ENCODE measurements around the gene MPV17L. TPM values are rescaled to one million over a fixed set of nuclear protein-coding genes. Genes with fewer than 3 reads are reported as not detected.
"Not testable (repeated sequence)": the region's sequence is repeated elsewhere in the genome, so short reads cannot be mapped to it uniquely, and the experiment has no call there.

The MPV17L gene
- total RNA-seq, 1 experiment from 2014 or later, result 6.4 TPM

DNA sequence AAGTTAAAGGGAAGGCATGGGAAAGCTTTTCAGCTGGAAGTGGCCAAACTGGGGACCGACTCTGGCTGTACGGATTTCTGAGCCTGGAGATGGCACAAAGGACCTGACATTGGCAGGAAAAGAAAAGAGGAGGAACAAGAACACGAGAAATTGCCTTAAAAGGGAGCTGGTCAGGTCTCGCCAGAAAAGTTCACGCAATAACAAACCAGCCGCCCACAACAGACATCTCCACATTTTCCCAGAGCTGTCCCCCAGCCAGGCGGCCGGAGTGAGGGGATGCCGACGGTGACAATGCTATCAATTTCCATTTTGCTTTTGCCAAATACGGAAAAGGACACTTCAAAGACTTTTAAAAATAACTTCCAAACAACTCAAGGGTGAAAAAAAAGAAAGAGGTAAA lies 44.3 kb upstream of the MPV17L start:
- not testable (repeated sequence) for H4K20me1 ChIP-seq (ENCODE audit: control insufficient read depth, insufficient read depth, insufficient read length); H3K4me1 ChIP-seq (ENCODE audit: insufficient read depth, low read length); H4K5ac ChIP-seq (ENCODE audit: insufficient read length, low read depth, low read length); H2BK20ac ChIP-seq (ENCODE audit: low read depth, low read length, poor library complexity, severe bottlenecking); H3K27ac ChIP-seq (ENCODE audit: insufficient read length, low read depth, low read length); H3K27ac Mint-ChIP-seq; H3K79me2 ChIP-seq (ENCODE audit: insufficient read depth, low read length); H3K14ac ChIP-seq (ENCODE audit: insufficient read depth, low read length); H3K79me1 ChIP-seq (ENCODE audit: insufficient read depth, low read depth, low read length, poor library complexity, severe bottlenecking); H3K4me3 Mint-ChIP-seq; H2AK5ac ChIP-seq (ENCODE audit: insufficient read length, low read length); H3K9me3 ChIP-seq (ENCODE audit: control insufficient read depth, low read depth, low read length); DNase-seq; H3K4me2 ChIP-seq (ENCODE audit: insufficient read depth, insufficient read length, low read length); H3K9me3 Mint-ChIP-seq; H2AFZ ChIP-seq (ENCODE audit: low read length); H3K9ac ChIP-seq (ENCODE audit: extremely low read depth, insufficient read length, low read length); H3K4ac ChIP-seq (ENCODE audit: low read depth, low read length); H3K23ac ChIP-seq (ENCODE audit: insufficient read length, low read depth, low read length); H2BK15ac ChIP-seq (ENCODE audit: low read depth, low read length); H4K91ac ChIP-seq (ENCODE audit: insufficient read length, low read depth, low read length); H2BK12ac ChIP-seq (ENCODE audit: insufficient read length, low read depth, low read length); H3K36me3 Mint-ChIP-seq (ENCODE audit: insufficient read depth in 1 of 3, low read depth in 3 of 3); H3K56ac ChIP-seq (ENCODE audit: insufficient read length, low read depth, low read length); H3K4me1 Mint-ChIP-seq; H3K23me2 ChIP-seq (ENCODE audit: insufficient read length, low read depth, low read length, poor library complexity, severe bottlenecking); H4K8ac ChIP-seq (replicated peaks; ENCODE audit: insufficient read length, low read depth, low read length); H2BK120ac ChIP-seq (ENCODE audit: low read depth, low read length, poor library complexity, severe bottlenecking); H3K18ac ChIP-seq (ENCODE audit: insufficient read length, low read depth, low read length); H3K27me3 ChIP-seq (ENCODE audit: insufficient read depth, low read length); H3T11ph ChIP-seq (ENCODE audit: low read length); H3K27me3 Mint-ChIP-seq (ENCODE audit: low read depth); H2BK5ac ChIP-seq (ENCODE audit: insufficient read length, low read length)
- no CpG with 5 or more reads among the region's 11 CpGs for WGBS (ENCODE audit: extremely low coverage, insufficient read length, low lambda C conversion rate)

GRCh38 chr16:15351745-15352144 lies 43.8 kb upstream of the MPV17L start:
- not testable (repeated sequence) for H3K27ac Mint-ChIP-seq; H3K36me3 Mint-ChIP-seq (ENCODE audit: insufficient read depth in 1 of 3, low read depth in 3 of 3)

More at GRCh38 chr16:15351745-15352144, 43.8 kb upstream of the MPV17L start:
- H2BK5ac ChIP-seq (ENCODE audit: insufficient read length, low read length); H2BK20ac ChIP-seq (ENCODE audit: low read depth, low read length, poor library complexity, severe bottlenecking); H3K9me3 ChIP-seq (ENCODE audit: control insufficient read depth, low read depth, low read length); H3K23me2 ChIP-seq (ENCODE audit: insufficient read length, low read depth, low read length, poor library complexity, severe bottlenecking); H2AFZ ChIP-seq (ENCODE audit: low read length); H3K79me2 ChIP-seq (ENCODE audit: insufficient read depth, low read length); H4K20me1 ChIP-seq (ENCODE audit: control insufficient read depth, insufficient read depth, insufficient read length); DNase-seq; H3K4ac ChIP-seq (ENCODE audit: low read depth, low read length); H2BK15ac ChIP-seq (ENCODE audit: low read depth, low read length); H3K4me1 ChIP-seq (ENCODE audit: insufficient read depth, low read length); H2BK120ac ChIP-seq (ENCODE audit: low read depth, low read length, poor library complexity, severe bottlenecking); H3K56ac ChIP-seq (ENCODE audit: insufficient read length, low read depth, low read length); H3K4me1 Mint-ChIP-seq; H3K27me3 ChIP-seq (ENCODE audit: insufficient read depth, low read length); H4K91ac ChIP-seq (ENCODE audit: insufficient read length, low read depth, low read length); H4K8ac ChIP-seq (replicated peaks; ENCODE audit: insufficient read length, low read depth, low read length); H3K27ac ChIP-seq (ENCODE audit: insufficient read length, low read depth, low read length); H3K23ac ChIP-seq (ENCODE audit: insufficient read length, low read depth, low read length); H3K9me3 Mint-ChIP-seq; H4K5ac ChIP-seq (ENCODE audit: insufficient read length, low read depth, low read length); H3K18ac ChIP-seq (ENCODE audit: insufficient read length, low read depth, low read length); H3K79me1 ChIP-seq (ENCODE audit: insufficient read depth, low read depth, low read length, poor library complexity, severe bottlenecking); H2BK12ac ChIP-seq (ENCODE audit: insufficient read length, low read depth, low read length); H3K9ac ChIP-seq (ENCODE audit: extremely low read depth, insufficient read length, low read length); H3T11ph ChIP-seq (ENCODE audit: low read length); H3K4me2 ChIP-seq (ENCODE audit: insufficient read depth, insufficient read length, low read length); H2AK5ac ChIP-seq (ENCODE audit: insufficient read length, low read length); H3K4me3 Mint-ChIP-seq; H3K27me3 Mint-ChIP-seq (ENCODE audit: low read depth); H3K14ac ChIP-seq (ENCODE audit: insufficient read depth, low read length): not testable (repeated sequence)
- no CpG with 5 or more reads among the region's 5 CpGs for WGBS (ENCODE audit: extremely low coverage, insufficient read length, low lambda C conversion rate)
